ENCODE measurements around the gene PNPLA8.
A peak's percentile ranks its signal among the peaks of the same experiment; 100 is the strongest.
"Not testable (repeated sequence)": the region's sequence is repeated elsewhere in the genome, so short reads cannot be mapped to it uniquely, and the experiment has no call there.

GRCh38 chr7:108538685-108539084 is 12.8 kb upstream of the PNPLA8 start:
- TF ChIP-seq, protein P1, sequence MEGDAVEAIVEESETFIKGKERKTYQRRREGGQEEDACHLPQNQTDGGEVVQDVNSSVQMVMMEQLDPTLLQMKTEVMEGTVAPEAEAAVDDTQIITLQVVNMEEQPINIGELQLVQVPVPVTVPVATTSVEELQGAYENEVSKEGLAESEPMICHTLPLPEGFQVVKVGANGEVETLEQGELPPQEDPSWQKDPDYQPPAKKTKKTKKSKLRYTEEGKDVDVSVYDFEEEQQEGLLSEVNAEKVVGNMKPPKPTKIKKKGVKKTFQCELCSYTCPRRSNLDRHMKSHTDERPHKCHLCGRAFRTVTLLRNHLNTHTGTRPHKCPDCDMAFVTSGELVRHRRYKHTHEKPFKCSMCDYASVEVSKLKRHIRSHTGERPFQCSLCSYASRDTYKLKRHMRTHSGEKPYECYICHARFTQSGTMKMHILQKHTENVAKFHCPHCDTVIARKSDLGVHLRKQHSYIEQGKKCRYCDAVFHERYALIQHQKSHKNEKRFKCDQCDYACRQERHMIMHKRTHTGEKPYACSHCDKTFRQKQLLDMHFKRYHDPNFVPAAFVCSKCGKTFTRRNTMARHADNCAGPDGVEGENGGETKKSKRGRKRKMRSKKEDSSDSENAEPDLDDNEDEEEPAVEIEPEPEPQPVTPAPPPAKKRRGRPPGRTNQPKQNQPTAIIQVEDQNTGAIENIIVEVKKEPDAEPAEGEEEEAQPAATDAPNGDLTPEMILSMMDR (IDR thresholded peaks at IDR 0.05; ENCODE audit: low read depth, low read length, missing input control), result not testable (repeated sequence)
- TF ChIP-seq, protein P2, sequence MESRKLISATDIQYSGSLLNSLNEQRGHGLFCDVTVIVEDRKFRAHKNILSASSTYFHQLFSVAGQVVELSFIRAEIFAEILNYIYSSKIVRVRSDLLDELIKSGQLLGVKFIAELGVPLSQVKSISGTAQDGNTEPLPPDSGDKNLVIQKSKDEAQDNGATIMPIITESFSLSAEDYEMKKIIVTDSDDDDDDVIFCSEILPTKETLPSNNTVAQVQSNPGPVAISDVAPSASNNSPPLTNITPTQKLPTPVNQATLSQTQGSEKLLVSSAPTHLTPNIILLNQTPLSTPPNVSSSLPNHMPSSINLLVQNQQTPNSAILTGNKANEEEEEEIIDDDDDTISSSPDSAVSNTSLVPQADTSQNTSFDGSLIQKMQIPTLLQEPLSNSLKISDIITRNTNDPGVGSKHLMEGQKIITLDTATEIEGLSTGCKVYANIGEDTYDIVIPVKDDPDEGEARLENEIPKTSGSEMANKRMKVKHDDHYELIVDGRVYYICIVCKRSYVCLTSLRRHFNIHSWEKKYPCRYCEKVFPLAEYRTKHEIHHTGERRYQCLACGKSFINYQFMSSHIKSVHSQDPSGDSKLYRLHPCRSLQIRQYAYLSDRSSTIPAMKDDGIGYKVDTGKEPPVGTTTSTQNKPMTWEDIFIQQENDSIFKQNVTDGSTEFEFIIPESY (IDR thresholded peaks at IDR 0.05), result not testable (repeated sequence)
- not testable (repeated sequence) for TF ChIP-seq TAF1 (conservative IDR thresholded peaks at IDR 0.05); GABPA (IDR thresholded peaks at IDR 0.05 in 1 of 2, conservative IDR thresholded peaks at IDR 0.05 in 1 of 2); RAD21 (IDR thresholded peaks at IDR 0.05); JUND (IDR thresholded peaks at IDR 0.05); MAX (IDR thresholded peaks at IDR 0.05); EGR1 (IDR thresholded peaks at IDR 0.05; ENCODE audit: low read depth in 2 of 2); FOXA1 (IDR thresholded peaks at IDR 0.05)
- TF ChIP-seq, protein P3, sequence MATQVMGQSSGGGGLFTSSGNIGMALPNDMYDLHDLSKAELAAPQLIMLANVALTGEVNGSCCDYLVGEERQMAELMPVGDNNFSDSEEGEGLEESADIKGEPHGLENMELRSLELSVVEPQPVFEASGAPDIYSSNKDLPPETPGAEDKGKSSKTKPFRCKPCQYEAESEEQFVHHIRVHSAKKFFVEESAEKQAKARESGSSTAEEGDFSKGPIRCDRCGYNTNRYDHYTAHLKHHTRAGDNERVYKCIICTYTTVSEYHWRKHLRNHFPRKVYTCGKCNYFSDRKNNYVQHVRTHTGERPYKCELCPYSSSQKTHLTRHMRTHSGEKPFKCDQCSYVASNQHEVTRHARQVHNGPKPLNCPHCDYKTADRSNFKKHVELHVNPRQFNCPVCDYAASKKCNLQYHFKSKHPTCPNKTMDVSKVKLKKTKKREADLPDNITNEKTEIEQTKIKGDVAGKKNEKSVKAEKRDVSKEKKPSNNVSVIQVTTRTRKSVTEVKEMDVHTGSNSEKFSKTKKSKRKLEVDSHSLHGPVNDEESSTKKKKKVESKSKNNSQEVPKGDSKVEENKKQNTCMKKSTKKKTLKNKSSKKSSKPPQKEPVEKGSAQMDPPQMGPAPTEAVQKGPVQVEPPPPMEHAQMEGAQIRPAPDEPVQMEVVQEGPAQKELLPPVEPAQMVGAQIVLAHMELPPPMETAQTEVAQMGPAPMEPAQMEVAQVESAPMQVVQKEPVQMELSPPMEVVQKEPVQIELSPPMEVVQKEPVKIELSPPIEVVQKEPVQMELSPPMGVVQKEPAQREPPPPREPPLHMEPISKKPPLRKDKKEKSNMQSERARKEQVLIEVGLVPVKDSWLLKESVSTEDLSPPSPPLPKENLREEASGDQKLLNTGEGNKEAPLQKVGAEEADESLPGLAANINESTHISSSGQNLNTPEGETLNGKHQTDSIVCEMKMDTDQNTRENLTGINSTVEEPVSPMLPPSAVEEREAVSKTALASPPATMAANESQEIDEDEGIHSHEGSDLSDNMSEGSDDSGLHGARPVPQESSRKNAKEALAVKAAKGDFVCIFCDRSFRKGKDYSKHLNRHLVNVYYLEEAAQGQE (IDR thresholded peaks at IDR 0.05), result peak; percentile 25
- TF ChIP-seq HNF4G (IDR thresholded peaks at IDR 0.05), result peak; percentile 38
- TF ChIP-seq, protein P4, sequence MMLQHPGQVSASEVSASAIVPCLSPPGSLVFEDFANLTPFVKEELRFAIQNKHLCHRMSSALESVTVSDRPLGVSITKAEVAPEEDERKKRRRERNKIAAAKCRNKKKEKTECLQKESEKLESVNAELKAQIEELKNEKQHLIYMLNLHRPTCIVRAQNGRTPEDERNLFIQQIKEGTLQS (IDR thresholded peaks at IDR 0.05), result not testable (repeated sequence)
- TF ChIP-seq YY1 (IDR thresholded peaks at IDR 0.05), result peak; percentile 54
